ENCODE data around the gene PDE11A.

PDE11A gene

GRCh38 chr2:177618255-177619253 lies 454.0 kb downstream of the PDE11A start:
- DNase-seq = peak; percentile 81 to 87

GRCh38 chr2:177617849-177618248 lies 454.7 kb downstream of the PDE11A start:
- DNase-seq = no peak

GRCh38 chr2:177616731-177617130 lies 455.8 kb downstream of the PDE11A start:
- no peak for DNase-seq

GRCh38 chr2:177616066-177616465 lies 456.5 kb downstream of the PDE11A start:
- DNase-seq = no peak

GRCh38 chr2:177612659-177613058 lies 459.9 kb downstream of the PDE11A start:
- no peak for DNase-seq

GRCh38 chr2:177611310-177611886 lies 461.2 kb downstream of the PDE11A start:
- no peak for DNase-seq

GRCh38 chr2:177610813-177611212 lies 461.8 kb downstream of the PDE11A start:
- no peak for DNase-seq

GRCh38 chr2:177606636-177607035 lies 465.9 kb downstream of the PDE11A start:
- no peak for DNase-seq

GRCh38 chr2:177604271-177605065 lies 468.1 kb downstream of the PDE11A start:
- peak in 1 of 2 donors; percentile 3 for DNase-seq

GRCh38 chr2:177603768-177604167 lies 468.8 kb downstream of the PDE11A start:
- no peak for DNase-seq

GRCh38 chr2:177603181-177603580 lies 469.4 kb downstream of the PDE11A start:
- DNase-seq = no peak

- no peak for DNase-seq
Observed at GRCh38 chr2:177602611-177603164, 469.9 kb downstream of the PDE11A start.

- no peak for DNase-seq
Observed at GRCh38 chr2:177600917-177601316, 471.7 kb downstream of the PDE11A start.

GRCh38 chr2:177599956-177600355 lies 472.6 kb downstream of the PDE11A start:
- DNase-seq = no peak

- no peak for DNase-seq
Observed at GRCh38 chr2:177599139-177599688, 473.4 kb downstream of the PDE11A start.

GRCh38 chr2:177598326-177599138 lies 474.0 kb downstream of the PDE11A start:
- no peak for DNase-seq

GRCh38 chr2:177597759-177598158 lies 474.8 kb downstream of the PDE11A start:
- no peak for DNase-seq

GRCh38 chr2:177596866-177597265 lies 475.7 kb downstream of the PDE11A start:
- no peak for DNase-seq

- no peak for DNase-seq
Observed at GRCh38 chr2:177595126-177595845, 477.3 kb downstream of the PDE11A start.

GRCh38 chr2:177593402-177593801 lies 479.2 kb downstream of the PDE11A start:
- DNase-seq = no peak

GRCh38 chr2:177592945-177593344 lies 479.6 kb downstream of the PDE11A start:
- no peak for DNase-seq
